ENCODE measurements around the gene PSMB10.

DNA sequence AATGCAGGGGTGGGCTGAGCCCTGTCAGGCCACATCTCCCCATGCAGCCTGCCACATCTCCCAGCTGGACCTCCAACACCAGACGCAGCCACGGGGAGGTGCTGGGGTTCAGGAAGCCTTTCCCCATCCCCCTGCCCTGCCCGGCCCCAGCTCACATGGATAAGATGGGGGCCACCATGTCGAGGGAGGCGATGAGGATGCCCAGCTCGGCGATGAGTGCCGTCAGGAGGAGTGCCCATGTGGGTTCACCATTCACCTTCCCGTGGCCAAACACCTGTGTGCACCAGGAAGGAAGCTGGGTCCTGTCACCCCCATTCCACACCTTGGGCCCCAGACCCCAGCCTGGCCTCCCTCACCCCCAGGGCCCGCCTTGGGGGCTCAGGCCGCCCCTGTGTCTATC lies 13.0 kb upstream of the PSMB10 start:
- TF ChIP-seq, protein P1, sequence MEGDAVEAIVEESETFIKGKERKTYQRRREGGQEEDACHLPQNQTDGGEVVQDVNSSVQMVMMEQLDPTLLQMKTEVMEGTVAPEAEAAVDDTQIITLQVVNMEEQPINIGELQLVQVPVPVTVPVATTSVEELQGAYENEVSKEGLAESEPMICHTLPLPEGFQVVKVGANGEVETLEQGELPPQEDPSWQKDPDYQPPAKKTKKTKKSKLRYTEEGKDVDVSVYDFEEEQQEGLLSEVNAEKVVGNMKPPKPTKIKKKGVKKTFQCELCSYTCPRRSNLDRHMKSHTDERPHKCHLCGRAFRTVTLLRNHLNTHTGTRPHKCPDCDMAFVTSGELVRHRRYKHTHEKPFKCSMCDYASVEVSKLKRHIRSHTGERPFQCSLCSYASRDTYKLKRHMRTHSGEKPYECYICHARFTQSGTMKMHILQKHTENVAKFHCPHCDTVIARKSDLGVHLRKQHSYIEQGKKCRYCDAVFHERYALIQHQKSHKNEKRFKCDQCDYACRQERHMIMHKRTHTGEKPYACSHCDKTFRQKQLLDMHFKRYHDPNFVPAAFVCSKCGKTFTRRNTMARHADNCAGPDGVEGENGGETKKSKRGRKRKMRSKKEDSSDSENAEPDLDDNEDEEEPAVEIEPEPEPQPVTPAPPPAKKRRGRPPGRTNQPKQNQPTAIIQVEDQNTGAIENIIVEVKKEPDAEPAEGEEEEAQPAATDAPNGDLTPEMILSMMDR (conservative IDR thresholded peaks at IDR 0.05): no peak
- TF ChIP-seq EZH2 (IDR thresholded peaks at IDR 0.05; ENCODE audit: low read depth): no peak

Data from PC-9 (cell line).